RWPE2 (cell line): Measurements from ENCODE around the gene RNF38.
"Not testable (repeated sequence)": the region's sequence is repeated elsewhere in the genome, so short reads cannot be mapped to it uniquely, and the experiment has no call there.

Experiments used
- ATAC-seq: fragments of 200-7000 bp; cut with Tn5 transposase; 3 replicates; pipeline ENCODE4 v1.9.1; 2021; ENCODE audit warnings: low read depth
- DNase-seq: peaks from one replicate; pipeline ENCODE4 v3.0.0-alpha.2; 2020; ENCODE audit warnings: low spot score
- H3K27ac ChIP-seq: fragments of 450-650 bp; 2 replicates; pipeline ENCODE4 v1.5.1; 2017; ENCODE audit warnings: mild to moderate bottlenecking; ENCODE audit not compliant: poor library complexity, severe bottlenecking
- H3K27me3 ChIP-seq: fragments of 250-450 bp; sonication (Bioruptor Pico); 2 replicates; pipeline ENCODE4 v1.5.1; 2021; ENCODE audit warnings: mild to moderate bottlenecking, moderate library complexity; ENCODE audit not compliant: insufficient read depth, poor library complexity, severe bottlenecking
- H3K36me3 ChIP-seq: fragments of 250-450 bp; sonication (Bioruptor Pico); 2 replicates; pipeline ENCODE4 v1.5.1; 2020; ENCODE audit warnings: low read depth, mild to moderate bottlenecking, moderate library complexity
- H3K4me1 ChIP-seq: fragments of 250-450 bp; sonication (Bioruptor Pico); 2 replicates; pipeline ENCODE4 v1.5.1; 2021; ENCODE audit warnings: mild to moderate bottlenecking, moderate library complexity; ENCODE audit not compliant: insufficient read depth, poor library complexity, severe bottlenecking
- H3K4me3 ChIP-seq: fragments of 250-450 bp; sonication (Bioruptor Pico); 2 replicates; pipeline ENCODE4 v1.5.1; 2021; ENCODE audit warnings: mild to moderate bottlenecking, moderate library complexity; ENCODE audit not compliant: severe bottlenecking
- H3K9me3 ChIP-seq: fragments of 250-450 bp; sonication (Bioruptor Pico); 2 replicates; pipeline ENCODE4 v1.5.1; 2021; ENCODE audit warnings: mild to moderate bottlenecking, moderate library complexity; ENCODE audit not compliant: severe bottlenecking
- TF ChIP-seq, protein P1 (sequence below): fragments of 450-650 bp; IDR thresholded peaks from one replicate; pipeline ENCODE4 v1.5.1; 2017; ENCODE audit warnings: mild to moderate bottlenecking, moderate library complexity; ENCODE audit not compliant: poor library complexity, severe bottlenecking

The RNF38 gene

GRCh38 chr9:36424289-36425055 is 24.4 kb upstream of the RNF38 start:
- H3K4me1 ChIP-seq: peaks cover 7% of the 10 kb centered on the region
- H3K36me3 ChIP-seq: peaks cover 8% of the 10 kb centered on the region
- ATAC-seq (no peak), DNase-seq (no peak)
- no peak overlapping the region for H3K27ac ChIP-seq
- H3K9me3 ChIP-seq: no peaks in the 10 kb centered on the region
- no peak overlapping the region for H3K4me3 ChIP-seq
- TF ChIP-seq, protein P1, sequence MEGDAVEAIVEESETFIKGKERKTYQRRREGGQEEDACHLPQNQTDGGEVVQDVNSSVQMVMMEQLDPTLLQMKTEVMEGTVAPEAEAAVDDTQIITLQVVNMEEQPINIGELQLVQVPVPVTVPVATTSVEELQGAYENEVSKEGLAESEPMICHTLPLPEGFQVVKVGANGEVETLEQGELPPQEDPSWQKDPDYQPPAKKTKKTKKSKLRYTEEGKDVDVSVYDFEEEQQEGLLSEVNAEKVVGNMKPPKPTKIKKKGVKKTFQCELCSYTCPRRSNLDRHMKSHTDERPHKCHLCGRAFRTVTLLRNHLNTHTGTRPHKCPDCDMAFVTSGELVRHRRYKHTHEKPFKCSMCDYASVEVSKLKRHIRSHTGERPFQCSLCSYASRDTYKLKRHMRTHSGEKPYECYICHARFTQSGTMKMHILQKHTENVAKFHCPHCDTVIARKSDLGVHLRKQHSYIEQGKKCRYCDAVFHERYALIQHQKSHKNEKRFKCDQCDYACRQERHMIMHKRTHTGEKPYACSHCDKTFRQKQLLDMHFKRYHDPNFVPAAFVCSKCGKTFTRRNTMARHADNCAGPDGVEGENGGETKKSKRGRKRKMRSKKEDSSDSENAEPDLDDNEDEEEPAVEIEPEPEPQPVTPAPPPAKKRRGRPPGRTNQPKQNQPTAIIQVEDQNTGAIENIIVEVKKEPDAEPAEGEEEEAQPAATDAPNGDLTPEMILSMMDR: no peak
- no peaks in the 10 kb centered on the region for H3K27me3 ChIP-seq

DNA sequence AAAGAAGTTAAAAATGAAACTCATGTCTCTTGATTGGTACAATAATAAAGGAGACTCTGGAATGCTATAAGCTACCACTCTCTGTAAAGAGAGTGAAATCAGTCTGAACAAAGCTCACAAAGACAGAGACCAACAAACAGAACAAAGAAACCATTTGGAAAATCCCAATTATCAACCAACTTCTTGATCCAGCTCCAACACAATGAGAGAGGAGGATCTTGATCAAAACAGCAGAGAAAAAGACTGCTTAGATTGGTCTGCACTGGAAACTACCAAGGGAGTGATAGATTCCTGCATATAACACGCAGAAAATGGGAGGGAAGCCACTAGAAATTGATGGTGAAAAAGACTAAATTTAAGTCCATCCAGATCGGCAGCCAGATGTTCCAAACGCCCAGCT is 23.1 kb upstream of the RNF38 start:
- no peak overlapping the region for H3K27ac ChIP-seq

GRCh38 chr9:36416890-36417289 is 16.8 kb upstream of the RNF38 start:
- TF ChIP-seq, protein P1: no peak

More for the DNA sequence above, 23.1 kb upstream of the RNF38 start:
- Histone ChIP-seq H3K9me3 (no peaks in the 10 kb centered on the region), H3K27me3 (no peaks in the 10 kb centered on the region), H3K36me3 (peaks cover 4% of the 10 kb centered on the region; the same call in 1 of the 2 replicates), H3K4me3 (no peak overlapping the region), H3K4me1 (peaks cover 12% of the 10 kb centered on the region)
- DNase-seq (no peak), ATAC-seq (no peak)
- TF ChIP-seq, protein P1: no peak

DNA sequence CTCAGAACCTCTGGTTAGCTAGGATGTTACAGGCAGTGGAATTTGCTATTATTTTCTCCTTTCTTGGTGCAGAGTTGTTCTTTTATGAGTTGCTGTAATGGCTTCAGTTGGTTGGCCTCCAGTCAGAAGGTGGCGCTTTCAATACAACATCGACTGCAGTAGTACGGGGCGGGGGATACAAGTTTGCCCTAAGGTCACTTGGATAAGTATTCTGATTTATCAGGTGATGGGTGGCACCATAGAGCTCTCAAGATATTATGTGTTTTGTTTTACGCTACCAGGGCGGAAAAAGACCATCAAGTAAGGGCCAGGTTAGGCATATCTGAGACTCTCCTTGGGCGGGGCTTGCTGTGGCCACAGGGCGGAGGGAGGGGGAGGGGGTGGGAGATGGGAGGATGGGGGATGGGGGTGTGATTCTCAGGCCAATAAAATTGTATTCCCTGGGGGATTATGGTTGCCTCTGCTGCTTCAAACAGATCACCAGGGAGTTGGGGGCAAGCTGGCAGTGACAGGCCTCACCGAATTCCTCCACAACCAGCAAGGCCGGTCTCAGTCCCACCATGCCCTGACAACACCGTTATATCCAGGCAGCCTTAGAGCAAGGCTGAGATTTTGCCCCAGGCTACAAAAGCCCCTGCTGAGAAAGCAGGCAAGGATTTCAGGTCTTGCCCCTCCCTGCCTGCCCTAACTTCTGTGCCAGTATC is 15.9 kb upstream of the RNF38 start:
- Histone ChIP-seq H3K27ac (no peak overlapping the region), H3K9me3 (no peaks in the 10 kb centered on the region), H3K27me3 (no peaks in the 10 kb centered on the region), H3K4me3 (no peak overlapping the region), H3K36me3 (no peaks in the 10 kb centered on the region; the same call in 1 of the 2 replicates), H3K4me1 (peaks cover 12% of the 10 kb centered on the region)
- DNase-seq: no peak
- no peak for ATAC-seq
- TF ChIP-seq, protein P1: no peak

More at GRCh38 chr9:36416890-36417289, 16.8 kb upstream of the RNF38 start:
- ATAC-seq (no peak), DNase-seq (no peak)
- H3K9me3 ChIP-seq: no peaks in the 10 kb centered on the region
- peaks cover 2% of the 10 kb centered on the region; the same call in 1 of the 2 replicates for H3K36me3 ChIP-seq
- no peak overlapping the region for H3K27ac ChIP-seq
- peaks cover 12% of the 10 kb centered on the region for H3K4me1 ChIP-seq
- no peak overlapping the region for H3K4me3 ChIP-seq
- H3K27me3 ChIP-seq: no peaks in the 10 kb centered on the region

GRCh38 chr9:36411410-36411809 is 11.3 kb upstream of the RNF38 start:
- H3K4me1 ChIP-seq, DNase-seq, H3K36me3 ChIP-seq, H3K27ac ChIP-seq, H3K27me3 ChIP-seq, H3K4me3 ChIP-seq, H3K9me3 ChIP-seq, ATAC-seq: not testable (repeated sequence)

DNA sequence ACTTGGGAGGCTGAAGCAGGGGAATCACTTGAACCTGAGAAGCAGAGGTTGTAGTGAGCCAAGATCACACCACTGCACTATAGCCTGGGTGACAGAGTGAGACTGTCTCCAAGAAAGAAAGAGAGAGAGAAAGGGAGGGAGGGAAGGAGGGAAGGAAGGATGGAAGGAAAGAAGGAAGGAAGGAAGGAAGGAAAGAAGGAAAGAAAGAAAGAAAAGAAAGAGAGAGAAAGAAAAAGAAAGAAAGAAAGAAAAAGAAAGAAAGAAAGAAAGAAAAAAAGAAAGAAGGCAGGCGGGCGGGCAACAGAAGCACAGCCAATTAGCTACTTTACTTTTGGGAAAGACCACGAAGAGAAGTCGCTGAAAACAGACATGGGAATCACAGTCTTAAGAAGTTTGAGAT is 9.0 kb upstream of the RNF38 start:
- H3K27ac ChIP-seq, H3K4me1 ChIP-seq, H3K27me3 ChIP-seq, H3K9me3 ChIP-seq, DNase-seq, H3K36me3 ChIP-seq, H3K4me3 ChIP-seq, ATAC-seq: not testable (repeated sequence)
